ENCODE measurements around the gene PTPRM.

Gene PTPRM

GRCh38 chr18:7757175-7757574, 190.1 kb downstream of the PTPRM start:
- DNase-seq (ENCODE audit: low read depth), result no peak

- no peak for DNase-seq (ENCODE audit: low read depth)
Observed at GRCh38 chr18:7758764-7759163, 191.6 kb downstream of the PTPRM start.

- no peak for DNase-seq (ENCODE audit: low read depth)
Observed at GRCh38 chr18:7760967-7761948, 194.1 kb downstream of the PTPRM start.

GRCh38 chr18:7764405-7764804, 197.3 kb downstream of the PTPRM start:
- DNase-seq (ENCODE audit: low read depth), result no peak

GRCh38 chr18:7766346-7766745, 199.2 kb downstream of the PTPRM start:
- DNase-seq (ENCODE audit: low read depth), result no peak

GRCh38 chr18:7766817-7767216, 199.7 kb downstream of the PTPRM start:
- no peak for DNase-seq (ENCODE audit: low read depth)

GRCh38 chr18:7770908-7771307, 203.8 kb downstream of the PTPRM start:
- DNase-seq (ENCODE audit: low read depth), result no peak

- no peak for DNase-seq (ENCODE audit: low read depth)
Observed at GRCh38 chr18:7772510-7772888, 205.4 kb downstream of the PTPRM start.

- no peak for DNase-seq (ENCODE audit: low read depth)
Observed at GRCh38 chr18:7772951-7773350, 205.8 kb downstream of the PTPRM start.

- no peak for DNase-seq (ENCODE audit: low read depth)
Observed at GRCh38 chr18:7775128-7775527, 208.0 kb downstream of the PTPRM start.

- DNase-seq (ENCODE audit: low read depth), result no peak
Observed at GRCh38 chr18:7775843-7776242, 208.7 kb downstream of the PTPRM start.

GRCh38 chr18:7778181-7778580, 211.1 kb downstream of the PTPRM start:
- DNase-seq (ENCODE audit: low read depth), result no peak

- no peak for DNase-seq (ENCODE audit: low read depth)
Observed at GRCh38 chr18:7779211-7779610, 212.1 kb downstream of the PTPRM start.

GRCh38 chr18:7784171-7784570, 217.1 kb downstream of the PTPRM start:
- no peak for DNase-seq (ENCODE audit: low read depth)

- DNase-seq (ENCODE audit: low read depth), result no peak
Observed at GRCh38 chr18:7786569-7786968, 219.5 kb downstream of the PTPRM start.

- DNase-seq (ENCODE audit: low read depth), result no peak
Observed at GRCh38 chr18:7787339-7787738, 220.2 kb downstream of the PTPRM start.

- DNase-seq (ENCODE audit: low read depth), result no peak
Observed at GRCh38 chr18:7789856-7790552, 222.9 kb downstream of the PTPRM start.

- DNase-seq (ENCODE audit: low read depth), result no peak
Observed at GRCh38 chr18:7793100-7793499, 226.0 kb downstream of the PTPRM start.

GRCh38 chr18:7803956-7804469, 236.9 kb downstream of the PTPRM start:
- no peak for DNase-seq (ENCODE audit: low read depth)

- no peak for DNase-seq (ENCODE audit: low read depth)
Observed at GRCh38 chr18:7805096-7805495, 238.0 kb downstream of the PTPRM start.

GRCh38 chr18:7805880-7806279, 238.8 kb downstream of the PTPRM start:
- DNase-seq (ENCODE audit: low read depth), result no peak

- DNase-seq (ENCODE audit: low read depth), result no peak
Observed at GRCh38 chr18:7807936-7808453, 240.9 kb downstream of the PTPRM start.

- no peak for DNase-seq (ENCODE audit: low read depth)
Observed at GRCh38 chr18:7808992-7809391, 241.9 kb downstream of the PTPRM start.
